RWPE1 (cell line): ENCODE data around the gene UROS.

Experiments used
- CTCF ChIA-PET: fragments of 350-600 bp; sonication (Branson Sonifier 250); formaldehyde crosslinking; extraction: SDS; loops from one replicate; lab custom pipeline; 2021; lab: Yijun Ruan, JAX
- POLR2A ChIA-PET: fragments of 400-600 bp; formaldehyde crosslinking; extraction: SDS; loops from one replicate; lab custom pipeline; 2020; ENCODE audit warnings: antibody characterized with exemption; ENCODE audit not compliant: low non-redundant PET; lab: Yijun Ruan, JAX
- DNase-seq: peaks from one replicate; pipeline ENCODE4 v3.0.0; 2012; ENCODE audit warnings: low spot score
- H3K27ac ChIP-seq: fragments of 450-650 bp; 2 replicates; pipeline ENCODE4 v1.5.1; 2017
- CTCF ChIP-seq: fragments of 450-650 bp; conservative IDR thresholded peaks from 2 replicates; pipeline ENCODE4 v1.5.1; 2017; ENCODE audit warnings: low read depth, mild to moderate bottlenecking

The UROS gene

GRCh38 chr10:125797994-125798662 lies 24.9 kb downstream of the UROS start:
- TF ChIP-seq CTCF, result no peak
- H3K27ac ChIP-seq, result no peak overlapping the region
- DNase-seq, result no peak
- CTCF ChIA-PET, result interaction anchor here (0.7 kb wide), 1 partner anchor 27 kb away, joined by 3 read pairs; no protein-coding TSS in a partner anchor
- POLR2A ChIA-PET, result no interaction called here

- DNase-seq, result no peak
Observed at GRCh38 chr10:125797424-125797823, 25.6 kb downstream of the UROS start.

GRCh38 chr10:125795637-125796190 lies 27.3 kb downstream of the UROS start:
- POLR2A ChIA-PET, result no interaction called here
- CTCF ChIA-PET, result interaction anchor here (0.7 to 0.8 kb wide), 2 partner anchors 16 to 251 kb away, joined by 3 to 4 read pairs; no protein-coding TSS in a partner anchor
- TF ChIP-seq CTCF, result no peak
- H3K27ac ChIP-seq, result no peak overlapping the region
- DNase-seq, result no peak

More at GRCh38 chr10:125797424-125797823, 25.6 kb downstream of the UROS start:
- no peak overlapping the region for H3K27ac ChIP-seq
- no peak for TF ChIP-seq CTCF
- POLR2A ChIA-PET, result no interaction called here
- CTCF ChIA-PET, result interaction anchor here (0.6 to 0.7 kb wide), 2 partner anchors 28 to 1057 kb away, joined by 3 read pairs; no protein-coding TSS in a partner anchor

- no peak overlapping the region for H3K27ac ChIP-seq
- DNase-seq, result no peak
- no peak for TF ChIP-seq CTCF
- ChIA-PET POLR2A (no interaction called here), CTCF (no interaction called here)
Observed at GRCh38 chr10:125795128-125795527, 27.9 kb downstream of the UROS start.

GRCh38 chr10:125792342-125793300 lies 30.4 kb downstream of the UROS start:
- CTCF ChIA-PET, result interaction anchor here (0.6 to 1.5 kb wide), 2 partner anchors 11 to 760 kb away, joined by 3 to 5 read pairs; no protein-coding TSS in a partner anchor
- TF ChIP-seq CTCF, result no peak
- DNase-seq, result no peak
- no peak overlapping the region for H3K27ac ChIP-seq
- POLR2A ChIA-PET, result interaction anchor here (0.6 kb wide), 1 partner anchor 1822 kb away, joined by 3 read pairs; no protein-coding TSS in a partner anchor
